Natural killer cell (primary cell): ENCODE measurements around the gene RIIAD1. TPM values are rescaled to one million over a fixed set of nuclear protein-coding genes. Genes with fewer than 3 reads are reported as not detected.

Source experiments
- ATAC-seq, 3 donors: fragments of 150-1000 bp in 2 of 3; fragments of 200-7000 bp in 1 of 3; cut with Tn5 transposase; 1 replicate in 1 of 3; 2 replicates in 2 of 3; pipeline ENCODE4 v1.10.0; 2021; ENCODE audit warnings: mild to moderate bottlenecking in 2 of 3, moderate library complexity in 2 of 3
- DNase-seq, 2 donors: peaks; one replicate each; pipeline versions ENCODE4 v3.0.0 to v3.0.0-alpha.2; 2013 to 2021; ENCODE audit warnings: mixed read lengths in 1 of 2
- H3K27ac ChIP-seq: one replicate; pipeline ENCODE4 v1.5.1; 2013; ENCODE audit warnings: mild to moderate bottlenecking, low read length
- H3K27me3 ChIP-seq: one replicate; pipeline ENCODE4 v1.6.1; 2013; ENCODE audit warnings: low read length; ENCODE audit not compliant: control insufficient read depth, insufficient read depth
- H3K36me3 ChIP-seq: one replicate; pipeline ENCODE4 v1.6.1; 2013; ENCODE audit warnings: low read length; ENCODE audit not compliant: control insufficient read depth, insufficient read depth
- H3K4me1 ChIP-seq: one replicate; pipeline ENCODE4 v1.6.1; 2013; ENCODE audit warnings: low read length; ENCODE audit not compliant: control insufficient read depth, insufficient read depth
- H3K4me3 ChIP-seq: one replicate; pipeline ENCODE4 v1.5.1; 2013; ENCODE audit warnings: low read length
- H3K9me3 ChIP-seq: one replicate; pipeline ENCODE4 v1.6.1; 2013; ENCODE audit warnings: low read length; ENCODE audit not compliant: control insufficient read depth, insufficient read depth
- H3K27ac Mint-ChIP-seq, 2 donors: one replicate each; pipeline ENCODE4 v1.8.0; 2022; ENCODE audit warnings: mild to moderate bottlenecking in 2 of 2, mixed read lengths in 2 of 2, moderate library complexity in 1 of 2
- H3K27me3 Mint-ChIP-seq, 2 donors: one replicate each; pipeline ENCODE4 v1.8.0; 2022; ENCODE audit warnings: low read depth in 2 of 2, mixed read lengths in 2 of 2
- H3K36me3 Mint-ChIP-seq: one replicate; pipeline ENCODE4 v1.8.0; 2022; ENCODE audit warnings: mixed read lengths
- H3K4me1 Mint-ChIP-seq, 2 donors: one replicate each; pipeline ENCODE4 v1.8.0; 2022; ENCODE audit warnings: mixed read lengths in 2 of 2
- H3K4me3 Mint-ChIP-seq: one replicate; pipeline ENCODE4 v1.8.0; 2022; ENCODE audit warnings: mild to moderate bottlenecking, moderate library complexity, mixed read lengths
- H3K9me3 Mint-ChIP-seq, 2 donors: one replicate each; pipeline ENCODE4 v1.8.0; 2022; ENCODE audit warnings: mixed read lengths in 2 of 2
- CTCF ChIP-seq: fragments of 200-600 bp; IDR thresholded peaks from one replicate; pipeline ENCODE4 v1.8.0; 2022; ENCODE audit warnings: antibody characterized with exemption
- WGBS: methylation state at CpG from one replicate; pipeline ENCODE4 v1.1.7; 2013; ENCODE audit warnings: missing lambda C conversion rate; ENCODE audit not compliant: insufficient coverage; 5-methylcytosine and 5-hydroxymethylcytosine counted together
- intact Hi-C: fragments of 100-400 bp; cut with micrococcal nuclease; formaldehyde crosslinking; loops from one replicate; pipeline ENCODE4 v1.14.2; 2022
- total RNA-seq, 4 donors: library from RNA; stranded (reverse); fragments of 120-200 nt in 1 of 4; gene quantifications; one replicate each; pipeline versions ENCODE4 v1.2.3 to v1.2.4, GENCODE V29; 2013 to 2022

The RIIAD1 gene
- total RNA-seq, 3 donors from 2014 or later (not counting 1 experiment from before 2014, with no cell fraction given), result not detected

DNA sequence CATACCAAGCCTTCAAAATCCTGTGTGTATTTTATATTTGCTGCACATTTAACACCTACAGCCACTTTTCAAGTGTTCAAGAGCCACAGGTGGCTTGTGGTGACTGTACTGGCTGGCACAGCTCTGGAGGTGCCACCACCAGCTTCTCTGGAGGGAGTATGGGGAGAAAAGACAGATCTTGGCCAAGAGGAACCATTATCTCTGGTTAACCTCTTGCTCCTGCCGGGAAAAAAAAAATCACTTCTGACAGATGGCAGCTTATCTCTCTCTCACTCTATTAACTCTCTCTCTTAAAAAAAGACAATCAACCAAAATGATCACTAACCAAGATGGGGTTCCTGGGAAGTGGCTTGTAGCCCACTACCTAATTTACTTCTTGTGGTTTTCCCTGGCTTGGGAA, 1.2 kb upstream of the RIIAD1 start:
- intact Hi-C loops, result no loop called here
- H3K27ac ChIP-seq, result no peak overlapping the region
- TF ChIP-seq CTCF, result no peak
- peaks cover 25% of the 10 kb centered on the region for H3K4me1 ChIP-seq
- Mint-ChIP-seq H3K27ac (peak overlapping the region in 1 of 2 donors; percentile 61), H3K4me3 (peak overlapping the region; percentile 90), H3K9me3 (no peaks in the 10 kb centered on the region), H3K4me1 (peaks cover 32% of the 10 kb centered on the region in 2 donors), H3K27me3 (peaks cover 37 to 48% of the 10 kb centered on the region in 2 donors), H3K36me3 (no peaks in the 10 kb centered on the region)
- DNase-seq (no peak), ATAC-seq (no peak)
- peaks cover 18% of the 10 kb centered on the region for H3K27me3 ChIP-seq
- 8% methylated on average over 1 of the region's 1 CpG for WGBS
- H3K9me3 ChIP-seq, result no peaks in the 10 kb centered on the region
- H3K36me3 ChIP-seq, result no peaks in the 10 kb centered on the region
- no peak overlapping the region for H3K4me3 ChIP-seq

DNA sequence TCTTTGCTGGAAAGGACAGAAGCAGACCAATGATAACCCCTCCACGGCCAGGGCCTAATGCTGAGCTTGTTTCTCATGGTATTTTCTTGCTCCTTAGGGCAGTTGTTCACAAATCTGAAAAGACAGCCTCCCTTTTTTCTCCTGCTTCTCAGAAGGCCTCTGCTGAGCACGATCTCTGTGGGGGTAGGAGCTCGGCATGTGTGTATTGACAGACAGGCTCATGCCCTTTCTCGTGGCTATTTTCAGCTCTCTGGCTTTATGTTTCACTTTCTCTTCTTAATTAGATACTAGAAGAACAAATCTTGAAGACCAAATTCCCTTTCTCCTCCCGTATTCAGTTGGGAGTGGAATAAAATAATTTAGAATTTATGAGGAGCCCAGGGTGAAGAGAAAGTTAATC, 768 bp upstream of the RIIAD1 start:
- DNase-seq (peak in 1 of 2 donors; percentile 32), ATAC-seq (peak in 2 of 3 donors; percentile 25 to 40)
- Mint-ChIP-seq H3K4me3 (peak overlapping the region; percentile 90), H3K36me3 (no peaks in the 10 kb centered on the region), H3K4me1 (peaks cover 32% of the 10 kb centered on the region in 2 donors), H3K27ac (peak overlapping the region; percentile 61), H3K27me3 (peaks cover 36 to 48% of the 10 kb centered on the region in 2 donors), H3K9me3 (no peaks in the 10 kb centered on the region)
- peaks cover 18% of the 10 kb centered on the region for H3K27me3 ChIP-seq
- no peaks in the 10 kb centered on the region for H3K36me3 ChIP-seq
- peak overlapping the region; percentile 45 for H3K4me3 ChIP-seq
- TF ChIP-seq CTCF, result no peak
- peaks cover 25% of the 10 kb centered on the region for H3K4me1 ChIP-seq
- H3K9me3 ChIP-seq, result no peaks in the 10 kb centered on the region
- intact Hi-C loops, result no loop called here
- H3K27ac ChIP-seq, result peak overlapping the region; percentile 56
- 22% methylated on average over 4 of the region's 5 CpGs for WGBS

- ATAC-seq, result no peak
- H3K9me3 Mint-ChIP-seq, result no peaks in the 10 kb centered on the region
- no peaks in the 10 kb centered on the region for H3K36me3 Mint-ChIP-seq
- Histone ChIP-seq H3K4me1 (peaks cover 22% of the 10 kb centered on the region), H3K4me3 (peak overlapping the region; percentile 30), H3K27me3 (peaks cover 12% of the 10 kb centered on the region), H3K36me3 (no peaks in the 10 kb centered on the region), H3K27ac (no peak overlapping the region), H3K9me3 (no peaks in the 10 kb centered on the region)
- DNase-seq, result no peak
- peak overlapping the region in 1 of 2 donors; percentile 61 for H3K27ac Mint-ChIP-seq
- intact Hi-C loops, result no loop called here
- H3K4me3 Mint-ChIP-seq, result peak overlapping the region; percentile 90
- 29% methylated on average over 17 of the region's 17 CpGs for WGBS
- H3K27me3 Mint-ChIP-seq, result peaks cover 34 to 46% of the 10 kb centered on the region in 2 donors
- no peak for TF ChIP-seq CTCF
- peaks cover 29 to 30% of the 10 kb centered on the region in 2 donors for H3K4me1 Mint-ChIP-seq
Observed at GRCh38 chr1:151721788-151722510, 627 bp downstream of the RIIAD1 start.
